Subcutaneous adipose tissue (tissue), 4 donors: ENCODE results near the gene SLC6A13. TPM values are rescaled to one million over a fixed set of nuclear protein-coding genes. Genes with fewer than 3 reads are reported as not detected.

ENCODE experiments used
- CTCF ChIP-seq: fragments of 450-650 bp; IDR thresholded peaks from one replicate; pipeline ENCODE4 v1.5.1; 2016; ENCODE audit warnings: low read depth, mild to moderate bottlenecking, control low read depth, antibody characterized with exemption, moderate library complexity
- total RNA-seq, 4 donors: library from RNA; depleted of rRNA; stranded (reverse); fragments of >200 nt; gene quantifications; one replicate each; pipeline ENCODE4 v1.1.0, GENCODE V29; 2016

The SLC6A13 gene
- total RNA-seq, 4 donors from 2014 or later = 0.88 TPM; not detected in 3

- no peak for TF ChIP-seq CTCF
These were observed 88.5 kb downstream of the SLC6A13 start for GRCh38 chr12:174124-174523.

DNA sequence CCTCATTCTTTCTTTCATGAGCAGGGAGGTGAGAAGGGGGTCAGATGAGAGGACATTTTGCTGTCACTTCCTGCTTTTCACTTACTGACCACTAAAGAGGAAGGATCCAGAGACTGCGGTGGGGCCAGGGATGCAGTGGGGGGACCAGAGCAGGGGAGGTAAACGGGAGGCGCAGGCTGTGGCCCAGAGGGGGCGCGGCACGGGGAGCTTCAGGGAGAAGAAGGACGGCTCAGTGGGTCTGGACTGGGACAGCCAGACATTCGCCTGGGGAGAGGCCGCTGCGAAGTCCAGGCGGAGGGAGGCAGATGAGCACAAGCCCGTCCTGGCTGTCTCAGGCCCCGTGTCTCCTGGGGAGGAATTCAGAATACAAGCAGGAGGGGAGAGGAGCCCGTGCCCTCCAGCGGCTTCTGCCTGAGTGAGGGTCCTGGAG, 89.9 kb downstream of the SLC6A13 start:
- no peak for TF ChIP-seq CTCF

GRCh38 chr12:171743-172676, 90.6 kb downstream of the SLC6A13 start:
- no peak for TF ChIP-seq CTCF

- no peak for TF ChIP-seq CTCF
These were observed 91.4 kb downstream of the SLC6A13 start for GRCh38 chr12:171276-171675.

Other genes with a start within 250 kb of the SLC6A13 start
- 10 to 100 TPM in 1 of 4 donors, under 1 TPM in 3; 0.65 to 10.5 (median 0.76) TPM for gene IQSEC3, start 196.1 kb downstream of the SLC6A13 start, total RNA-seq
- gene SLC6A12, start 48.7 kb downstream of the SLC6A13 start, total RNA-seq = 1 to 10 TPM in 2 of 4 donors, under 1 TPM in 2; 0.33 to 4.4 (median 1.5) TPM
- gene KDM5A, start 126.5 kb upstream of the SLC6A13 start, total RNA-seq = 10 to 100 TPM; 55.6 to 80.6 (median 57.2) TPM
- 10 to 100 TPM in 2 of 4 donors, 1 to 10 TPM in 2; 7.7 to 12.2 (median 10.2) TPM for gene CCDC77, start 138.8 kb upstream of the SLC6A13 start, total RNA-seq
- under 1 TPM in 3 of 4 donors, not detected in 1; 0.16 to 0.22 (median 0.17) TPM for gene B4GALNT3, start 197.1 kb upstream of the SLC6A13 start, total RNA-seq